ENCODE data around the gene CCDC171.
"Not testable (repeated sequence)": the region's sequence is repeated elsewhere in the genome, so short reads cannot be mapped to it uniquely, and the experiment has no call there.

The CCDC171 gene

DNA sequence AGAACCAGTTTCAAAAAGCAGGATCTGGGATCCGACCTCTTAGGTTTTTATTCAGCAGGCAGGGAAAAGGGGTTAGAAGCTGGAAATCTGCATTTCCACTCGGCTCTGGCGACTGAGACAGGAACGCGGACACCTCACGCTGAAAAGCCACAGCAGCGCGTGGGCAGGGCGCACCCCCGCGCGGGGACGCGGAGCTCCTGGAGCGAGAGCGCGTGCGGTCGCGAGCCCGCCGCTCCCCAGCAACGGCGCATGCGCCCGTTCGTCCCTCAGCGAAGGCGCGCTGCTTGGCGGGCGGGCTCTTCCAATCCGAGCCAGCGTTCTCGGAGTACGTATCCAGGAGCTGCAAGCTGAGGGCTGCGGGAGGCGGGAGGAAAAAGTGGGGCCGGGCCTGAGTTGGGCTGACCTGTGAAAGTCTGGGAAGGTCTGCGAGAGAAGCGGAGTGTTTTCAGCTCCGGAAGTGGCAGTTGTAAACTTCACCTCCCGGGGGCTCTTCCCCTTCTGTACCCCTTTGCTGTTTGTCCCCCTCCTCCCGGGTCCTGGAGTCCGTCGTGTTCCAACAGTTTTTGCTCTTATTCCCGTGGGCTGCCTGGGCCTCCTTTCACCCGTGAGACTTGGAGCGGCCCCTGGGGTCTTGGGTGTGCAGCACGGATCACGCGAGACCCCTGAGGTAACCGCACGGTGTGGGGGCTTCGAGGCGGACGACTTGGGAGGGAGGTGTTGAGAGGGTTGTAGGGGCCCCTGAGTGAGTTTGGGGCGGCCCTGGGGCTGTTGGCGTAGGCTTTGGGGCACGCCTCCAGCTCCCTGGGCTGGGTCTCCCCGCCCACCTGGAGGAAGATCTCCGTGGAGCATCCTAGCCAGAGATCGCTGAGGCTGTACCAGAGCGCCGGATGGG is at the start of gene CCDC171:
Gene CCDC171, plus strand, starts transcription at position 408 of the 892 bp plus-strand sequence. CDS start 11,046 bp downstream, outside the sequence.
- peak; percentile 98 for DNase-seq (ENCODE audit: low spot score)

DNA sequence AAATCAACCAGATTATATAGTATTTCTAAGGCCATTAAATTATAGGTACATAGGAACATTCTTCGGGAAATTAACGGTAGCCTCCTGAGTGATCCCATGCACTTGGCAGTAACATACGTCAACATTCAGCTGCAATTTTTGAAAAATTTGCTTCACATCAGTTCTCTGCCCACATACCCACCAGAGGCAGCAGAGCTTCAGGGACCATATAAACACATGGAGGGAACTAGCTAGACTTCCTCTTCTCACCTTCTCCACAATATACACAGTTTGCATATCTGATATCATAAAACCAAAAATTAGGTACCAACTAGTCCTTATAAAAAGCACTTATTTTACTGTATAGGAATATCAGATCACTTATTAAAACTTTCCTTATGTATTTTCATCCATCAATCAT is 46.9 kb upstream of the CCDC171 start:
- no peak for DNase-seq (ENCODE audit: low spot score)

DNA sequence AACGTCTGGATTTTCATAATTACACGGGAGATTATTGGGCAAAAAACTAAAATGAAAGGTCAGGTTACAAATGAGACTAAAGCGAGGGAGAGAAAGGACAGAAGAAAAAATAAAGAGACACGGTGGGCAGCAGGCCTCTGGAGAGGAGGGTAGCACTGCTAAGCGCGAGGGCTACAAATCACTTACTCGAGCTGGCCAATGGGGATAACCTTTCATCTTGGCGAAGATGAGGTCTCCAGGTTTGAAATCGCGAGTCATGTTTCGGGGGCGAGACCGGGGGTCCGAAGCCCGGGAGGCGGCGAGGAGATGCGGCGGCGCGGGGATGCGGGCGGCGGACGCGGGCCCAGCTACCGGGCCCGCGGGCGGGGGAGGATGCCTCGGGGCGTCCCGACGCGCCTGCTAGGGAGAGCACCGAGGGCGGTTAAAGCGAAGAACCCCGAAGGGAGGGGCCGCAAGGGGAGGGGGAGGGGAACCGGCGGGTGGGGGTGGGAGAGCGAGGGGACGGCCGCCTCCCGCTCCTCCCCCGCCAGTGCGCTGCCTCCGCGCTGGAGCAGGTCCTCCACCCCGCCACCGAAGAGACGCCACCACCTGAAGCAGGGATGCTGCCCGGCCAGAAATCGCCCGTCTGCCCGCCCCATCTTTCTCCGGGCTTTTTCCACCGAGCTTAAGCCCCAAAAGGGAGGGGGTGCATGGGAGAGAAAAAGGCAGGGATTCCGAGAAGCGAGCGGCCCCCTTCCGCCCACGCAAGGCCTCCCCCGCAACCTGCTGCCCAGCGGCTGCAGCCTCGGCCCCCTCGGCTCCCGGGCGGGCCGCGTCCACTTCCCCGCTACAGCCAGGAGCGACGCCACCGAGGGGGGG is 42.7 kb upstream of the CCDC171 start:
- DNase-seq (ENCODE audit: low spot score): peak; percentile 41

DNA sequence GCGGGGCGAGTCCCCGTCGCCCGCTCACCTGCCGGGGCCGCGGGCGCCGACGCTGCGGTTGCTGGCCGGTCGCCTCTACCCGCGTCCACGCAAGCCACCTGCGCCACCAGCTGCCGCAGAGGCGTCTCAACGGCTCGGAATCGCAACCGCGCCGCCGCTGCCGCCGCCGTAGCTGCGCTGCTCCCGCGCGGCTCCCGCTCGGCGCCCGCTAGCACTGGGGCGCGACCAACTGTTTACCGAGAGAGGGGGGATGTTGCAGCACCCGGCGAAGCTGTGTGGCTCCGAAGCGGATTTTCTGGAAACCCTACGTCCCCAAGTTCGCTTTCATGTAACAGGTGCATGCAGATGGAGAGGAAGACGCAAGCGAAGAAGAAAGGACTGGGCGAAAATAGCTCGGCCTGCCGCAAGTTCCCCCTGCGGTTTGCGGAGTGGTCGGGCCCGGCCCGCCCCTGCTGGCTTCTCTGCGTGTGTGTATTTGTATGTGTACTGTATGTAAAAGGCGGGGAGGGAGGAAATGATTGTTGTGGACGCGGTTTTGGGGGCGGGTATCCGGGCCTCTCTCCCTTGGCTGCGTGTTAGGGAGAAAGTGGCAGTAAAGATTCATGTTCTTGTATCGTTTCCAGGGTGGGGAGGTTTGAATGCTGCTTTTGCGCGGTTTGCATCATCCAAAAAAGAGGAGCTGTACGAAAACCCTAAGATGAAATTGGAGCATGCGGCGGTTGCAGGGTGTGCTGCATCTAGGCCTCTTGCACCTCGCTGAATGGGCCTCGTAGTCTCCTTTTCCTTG is 41.9 kb upstream of the CCDC171 start, which contains the start of gene PSIP1:
Gene PSIP1, minus strand, starts transcription at position 182 of the 787 bp plus-strand sequence. CDS start 782 bp downstream, outside the sequence.
- peak; percentile 69 for DNase-seq (ENCODE audit: low spot score)

DNA sequence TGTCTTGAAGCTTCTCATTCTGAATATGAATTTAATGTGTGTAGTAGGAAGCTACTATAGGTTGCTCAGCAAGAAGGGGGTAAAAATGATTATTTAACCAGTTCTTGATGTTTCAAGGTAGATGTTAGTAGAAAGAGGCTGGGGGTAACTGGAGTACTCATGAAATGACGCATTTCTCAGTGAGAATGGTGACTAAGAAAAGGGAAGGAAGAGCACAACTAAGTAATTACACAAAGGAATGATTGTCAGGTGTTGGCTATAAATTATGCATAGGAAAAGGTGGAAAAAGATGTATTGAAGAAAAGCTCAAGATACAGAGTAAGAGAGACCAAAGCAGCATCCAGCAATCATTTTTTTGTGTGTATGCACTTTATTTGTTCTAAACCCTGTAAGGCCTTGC is 40.6 kb upstream of the CCDC171 start:
- DNase-seq (ENCODE audit: low spot score): no peak

DNA sequence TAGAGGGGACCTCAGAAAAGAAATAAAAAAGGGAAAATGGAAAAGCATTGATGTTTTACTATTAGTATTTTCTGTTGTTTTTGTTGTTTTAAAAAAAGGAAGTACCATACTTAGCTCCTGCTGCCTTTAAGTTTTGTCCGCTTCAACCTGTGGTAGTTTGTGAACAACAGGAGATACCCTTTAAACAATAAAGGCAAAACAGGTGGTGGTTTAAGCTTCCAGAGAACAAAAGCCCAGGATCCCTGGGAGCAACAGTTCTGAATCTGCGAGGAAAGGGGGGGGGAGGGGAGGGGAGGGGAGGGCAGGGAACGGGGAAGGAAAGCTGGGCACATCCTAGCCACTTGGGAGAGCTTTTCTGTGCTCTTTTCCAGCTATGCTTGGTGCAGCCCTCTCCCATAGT is 40.0 kb upstream of the CCDC171 start:
- DNase-seq (ENCODE audit: low spot score): no peak

DNA sequence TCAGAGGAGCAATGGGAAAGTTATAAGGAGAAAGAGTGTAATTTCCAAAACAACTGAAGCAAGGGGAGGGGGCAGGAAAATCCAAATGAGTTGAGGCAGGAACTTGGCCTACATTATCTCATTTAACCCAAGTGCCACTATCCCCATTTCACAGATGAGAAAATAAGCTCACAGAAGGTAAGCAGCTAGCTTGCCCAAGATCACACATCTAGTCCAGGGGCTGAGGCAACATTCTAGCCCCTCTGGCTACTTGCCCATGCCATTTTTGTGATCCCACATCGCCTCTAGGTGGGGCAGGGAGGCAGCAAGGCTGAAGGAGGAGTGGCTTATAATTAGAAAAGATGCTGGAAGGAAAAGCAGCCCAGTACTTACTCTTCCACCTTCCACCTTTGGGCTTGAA is 39.5 kb upstream of the CCDC171 start:
- no peak for DNase-seq (ENCODE audit: low spot score)

DNA sequence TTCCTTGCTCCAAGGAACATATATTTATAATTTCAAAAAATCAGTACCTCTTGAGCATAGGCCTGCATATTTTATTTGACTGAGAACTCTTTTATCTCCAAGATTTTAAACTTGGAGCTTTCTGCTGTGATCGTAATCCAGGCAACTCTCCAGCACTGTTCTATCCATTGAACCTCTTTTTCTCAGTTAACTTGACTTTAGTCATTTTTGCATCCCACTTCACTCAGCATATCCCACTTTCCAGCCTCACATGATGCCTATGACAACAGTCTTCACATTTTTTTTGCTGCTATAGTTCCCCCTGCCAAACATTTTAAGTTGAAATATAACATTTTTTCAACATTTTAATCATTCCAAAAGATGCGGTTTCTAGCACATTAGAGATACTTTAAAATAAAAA is 33.0 kb upstream of the CCDC171 start:
- no peak for DNase-seq (ENCODE audit: low spot score)

DNA sequence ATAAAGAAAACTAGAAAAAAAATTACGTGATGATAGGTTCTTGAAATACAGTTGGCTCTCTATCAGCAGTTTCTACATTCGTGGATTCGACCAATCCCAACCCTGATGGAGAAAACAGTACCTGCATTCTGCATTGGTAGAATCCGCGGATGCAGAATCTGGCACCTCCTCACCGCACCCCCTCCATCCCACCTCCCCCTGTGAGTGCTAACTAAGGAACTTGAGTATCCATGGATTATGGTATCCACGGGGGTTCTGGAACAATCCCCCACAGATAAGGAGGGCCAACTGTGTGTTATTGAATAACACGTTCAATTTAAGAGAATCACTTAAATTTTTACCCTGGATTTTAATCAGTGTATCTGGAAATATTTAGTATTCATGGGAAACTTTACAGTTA is 31.6 kb upstream of the CCDC171 start:
- DNase-seq (ENCODE audit: low spot score): no peak

DNA sequence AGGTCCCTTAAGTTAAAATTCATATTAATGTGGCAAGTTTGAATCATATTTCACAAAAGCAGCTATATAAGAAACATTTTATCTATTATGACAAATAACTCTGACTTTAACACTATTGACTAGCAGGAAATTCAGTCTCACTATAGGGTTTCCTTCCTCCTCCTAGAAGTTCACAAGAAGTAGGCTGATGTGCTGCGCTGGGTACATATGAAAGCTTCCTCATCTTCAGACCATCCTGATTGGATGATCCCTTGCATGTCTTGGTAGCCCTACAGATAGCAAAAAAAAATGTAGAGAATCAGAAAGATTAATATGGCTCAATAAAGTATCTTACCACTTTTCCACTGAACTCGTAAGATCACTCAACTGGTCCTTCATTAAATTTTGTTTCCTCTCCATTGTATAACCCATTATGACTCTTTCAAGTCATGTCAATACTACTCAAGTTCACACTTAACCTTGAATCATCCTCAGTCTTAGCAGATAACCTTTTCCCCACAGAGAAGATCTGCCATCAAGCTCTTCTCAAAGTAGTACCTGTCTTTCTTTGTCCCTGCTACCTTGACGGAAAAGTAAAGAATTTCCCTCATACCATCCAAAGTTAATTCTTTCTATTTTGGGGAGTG is 30.6 kb upstream of the CCDC171 start:
- DNase-seq (ENCODE audit: low spot score): no peak

DNA sequence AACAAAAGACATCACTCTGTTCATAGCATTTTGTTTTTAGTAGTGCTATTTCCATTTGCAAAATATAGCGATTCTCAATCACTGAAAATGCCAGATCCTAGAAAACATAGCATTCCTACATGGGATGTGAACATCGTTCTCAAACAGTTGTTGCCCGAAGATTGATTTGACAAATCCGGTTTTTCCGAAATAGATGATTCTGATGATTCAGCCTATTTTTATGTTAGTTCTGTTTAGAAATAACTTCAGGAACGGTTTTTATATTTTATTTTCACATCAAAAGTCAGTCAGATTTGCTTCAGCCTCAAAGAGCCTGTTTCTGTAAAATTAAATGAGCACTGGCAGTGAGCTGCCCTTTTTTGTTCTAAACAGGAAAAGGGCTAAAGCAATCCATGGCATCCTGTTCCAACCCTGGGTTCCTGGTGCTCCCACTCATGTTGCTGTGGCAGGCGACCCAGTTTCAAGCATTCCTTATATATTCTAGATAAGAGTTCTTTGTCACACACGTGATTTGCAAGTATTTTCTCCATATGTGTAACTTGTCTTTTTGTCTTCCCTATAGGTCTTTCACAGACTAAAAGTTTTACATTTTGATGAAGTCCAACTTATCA is 27.9 kb upstream of the CCDC171 start:
- DNase-seq (ENCODE audit: low spot score): no peak

DNA sequence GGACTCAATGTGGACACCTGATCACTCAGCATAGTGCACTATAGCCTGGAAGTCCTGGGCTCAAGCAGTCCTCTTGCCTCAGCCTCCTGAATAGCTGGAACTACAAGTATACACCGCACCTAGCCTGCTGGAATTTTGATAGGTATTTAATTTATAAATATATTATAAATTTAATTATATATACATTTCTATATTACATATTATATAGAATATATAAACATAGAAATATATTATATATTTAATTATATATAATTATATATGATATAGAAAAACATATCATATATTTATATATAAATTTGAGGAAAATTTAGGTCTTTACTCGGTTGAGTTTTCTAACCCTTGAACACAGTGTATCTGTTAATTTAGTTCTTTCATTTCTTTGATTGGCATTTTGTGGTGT is 26.9 kb upstream of the CCDC171 start:
- no peak for DNase-seq (ENCODE audit: low spot score)

DNA sequence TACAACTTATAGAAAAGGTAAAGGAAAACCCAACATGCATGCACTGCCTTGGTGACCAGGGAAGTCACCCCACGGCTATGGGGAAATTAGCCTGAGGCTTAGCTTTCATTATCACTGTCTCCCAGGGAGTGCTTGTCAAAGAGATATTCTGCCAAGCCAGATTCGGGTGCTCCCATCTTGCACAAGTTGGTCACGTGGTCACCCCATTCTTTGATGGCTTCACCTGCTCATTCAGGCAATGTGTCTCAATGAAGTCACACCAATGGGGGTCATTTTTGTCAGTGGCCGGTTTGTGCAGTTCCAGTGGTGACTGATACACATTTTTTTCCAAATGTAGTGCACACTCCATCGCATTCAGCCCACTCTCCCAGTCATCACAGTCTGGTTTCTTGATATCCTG is 25.8 kb upstream of the CCDC171 start:
- not testable (repeated sequence) for DNase-seq (ENCODE audit: low spot score)

DNA sequence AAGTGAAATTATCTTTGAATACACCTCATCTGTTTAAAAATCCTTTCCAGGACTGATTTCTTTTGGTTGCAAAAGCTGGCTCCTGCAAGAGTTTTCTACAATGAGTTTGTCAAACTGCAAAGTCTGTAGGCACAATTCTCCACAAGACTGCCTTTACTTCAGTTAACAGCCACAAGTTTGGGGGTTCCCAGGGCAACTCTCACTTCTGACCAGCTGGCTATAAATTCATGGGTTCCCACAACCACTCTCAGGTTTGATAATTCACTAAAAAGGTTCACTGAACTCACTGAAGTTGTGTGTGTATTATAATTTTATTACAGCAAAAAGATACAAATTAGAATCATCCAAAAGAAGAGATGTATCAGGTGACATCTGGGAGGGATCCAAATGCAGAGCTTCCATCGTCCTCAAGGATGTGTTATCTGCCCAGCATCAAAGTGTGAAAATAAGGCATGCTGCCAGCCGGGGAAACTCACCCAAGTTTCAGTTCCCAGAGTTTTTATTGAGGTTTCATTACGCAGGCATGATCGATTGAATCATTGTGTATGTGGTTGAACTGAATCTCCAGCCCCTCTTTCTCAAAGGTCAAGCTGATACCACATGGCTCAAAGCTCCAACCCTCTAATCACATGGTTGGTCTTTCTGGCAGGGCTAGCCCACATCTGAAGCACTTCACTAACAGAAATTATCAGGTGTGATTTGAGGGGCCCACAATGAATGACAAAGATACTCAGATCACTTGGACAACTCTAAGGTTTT is 23.1 kb upstream of the CCDC171 start:
- DNase-seq (ENCODE audit: low spot score): no peak

DNA sequence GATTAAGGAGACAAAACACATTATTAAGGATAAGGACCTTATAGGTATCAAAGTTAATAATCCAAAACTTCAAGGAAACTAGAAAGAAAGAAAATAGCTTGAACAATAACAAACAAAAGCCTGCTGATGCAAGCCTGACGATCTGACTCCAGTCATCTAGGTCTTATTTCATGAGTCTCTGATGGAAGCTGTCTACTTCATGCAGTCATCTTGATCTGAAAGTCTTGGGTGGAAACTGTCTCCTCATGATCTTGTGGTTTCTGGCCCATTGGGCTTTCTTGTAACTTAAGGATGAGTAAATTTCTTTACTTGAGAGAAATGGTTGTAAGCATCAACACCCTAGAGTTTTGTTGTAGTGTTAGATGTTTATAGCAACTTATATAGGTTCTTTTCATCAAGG is 21.5 kb upstream of the CCDC171 start:
- DNase-seq (ENCODE audit: low spot score): no peak

DNA sequence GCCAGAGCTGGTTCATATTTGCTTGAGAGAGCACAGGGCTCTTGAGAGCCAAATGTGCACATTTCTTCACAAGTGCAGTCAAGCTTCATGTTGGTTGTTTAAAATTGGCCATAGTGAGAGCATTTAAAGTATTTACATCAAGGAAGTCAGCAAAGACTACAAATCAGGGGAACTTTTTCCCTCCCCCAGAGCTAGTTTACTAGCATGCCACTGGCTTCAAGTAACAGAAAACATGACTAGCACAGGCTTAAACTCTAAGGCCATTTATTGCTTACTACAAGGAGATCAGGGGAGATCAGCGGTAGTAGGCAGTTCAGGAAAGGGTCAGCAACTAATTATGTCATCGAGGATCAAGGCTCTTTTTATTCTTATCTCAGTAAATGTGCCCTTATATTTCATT is 11.0 kb upstream of the CCDC171 start:
- no peak for DNase-seq (ENCODE audit: low spot score)

DNA sequence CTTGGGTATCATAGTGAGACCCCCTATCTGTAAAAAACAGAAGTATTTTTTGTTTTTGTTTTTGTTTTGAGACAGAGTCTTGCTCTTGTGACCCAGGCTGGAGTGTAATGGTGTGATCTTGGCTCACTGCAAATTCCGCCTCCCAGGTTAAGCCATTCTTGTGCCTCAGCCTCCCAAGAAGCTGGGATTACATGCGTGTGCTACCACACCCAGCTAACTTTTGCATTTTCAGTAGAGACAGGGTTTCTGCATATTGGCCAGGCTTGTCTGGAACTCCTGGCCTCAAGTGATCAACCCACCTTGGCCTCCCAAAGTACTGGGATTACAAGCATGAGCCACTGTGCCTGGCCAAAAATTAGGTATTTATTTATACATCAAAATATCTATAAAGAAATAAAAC is 10.2 kb upstream of the CCDC171 start:
- no peak for DNase-seq (ENCODE audit: low spot score)

DNA sequence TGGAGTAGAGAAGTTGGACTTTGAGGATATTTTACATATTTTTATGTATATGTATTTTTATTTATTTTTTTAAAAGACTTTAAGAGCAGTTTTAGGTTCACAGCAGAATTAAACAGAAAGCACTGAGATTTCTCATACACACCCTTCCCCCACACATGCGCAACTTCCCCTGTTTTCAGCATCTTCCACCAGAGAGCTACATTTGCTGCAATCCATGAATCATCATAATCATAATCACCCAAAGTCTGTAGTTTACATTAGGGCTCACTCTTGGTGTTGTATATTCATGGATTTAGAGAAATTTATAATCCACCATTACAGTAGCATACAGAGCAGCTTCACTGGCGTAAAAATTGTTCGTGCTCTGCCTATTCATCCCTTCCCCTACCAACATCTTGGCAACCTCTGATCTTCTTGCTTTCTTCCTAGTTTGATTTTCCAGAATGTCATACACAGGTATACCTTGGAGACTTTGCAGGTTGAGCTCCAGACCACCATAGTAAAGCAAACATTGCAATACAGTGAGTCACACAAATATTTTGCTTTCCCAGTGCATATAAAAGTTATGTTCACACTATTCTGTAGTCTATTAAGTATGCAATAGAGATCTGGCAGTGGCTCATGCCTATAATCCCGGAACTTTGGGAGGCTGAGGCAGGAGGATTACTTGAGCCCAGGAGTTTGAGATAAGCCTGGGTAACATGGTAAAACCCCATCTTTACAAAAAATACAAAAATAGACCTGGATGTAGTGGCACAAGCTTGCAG is 9.6 kb upstream of the CCDC171 start:
- no peak for DNase-seq (ENCODE audit: low spot score)

DNA sequence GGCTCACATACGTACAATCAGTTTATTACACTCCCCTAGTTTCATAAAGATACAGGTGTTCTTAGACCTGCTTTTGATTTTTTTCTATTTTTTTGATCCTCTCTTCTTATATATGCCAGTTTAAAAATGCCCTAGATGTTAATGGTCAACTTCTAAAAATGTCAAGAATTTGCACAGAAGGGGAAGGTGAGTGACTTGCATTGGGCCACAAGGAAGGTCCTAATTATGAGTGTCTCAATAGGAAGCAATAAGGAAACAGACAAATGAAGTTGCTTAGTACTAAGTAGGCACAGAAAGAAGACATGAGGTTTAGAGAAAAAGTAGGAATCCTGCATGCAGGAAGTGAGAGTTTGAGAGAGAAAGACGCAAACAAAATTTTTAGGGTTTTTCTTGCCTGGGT is 3.2 kb upstream of the CCDC171 start:
- no peak for DNase-seq (ENCODE audit: low spot score)

DNA sequence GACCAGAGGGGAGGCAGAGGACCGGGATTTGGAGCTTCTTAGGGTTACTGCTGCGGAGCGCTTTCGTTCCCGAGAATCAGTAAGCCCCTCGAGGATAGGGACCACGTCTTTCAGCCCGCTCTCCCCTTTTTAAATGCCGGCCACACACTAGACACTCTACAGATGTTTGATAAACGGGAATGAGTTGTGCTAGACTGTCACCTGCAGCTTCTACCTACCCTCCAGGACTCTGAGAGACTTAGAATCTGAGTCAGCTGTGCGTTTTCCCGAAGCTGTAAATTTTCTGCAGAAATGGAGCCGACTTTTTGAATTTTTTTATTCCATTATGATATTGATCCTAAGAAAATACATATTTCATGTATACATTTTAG is 670 bp downstream of the CCDC171 start:
- DNase-seq (ENCODE audit: low spot score): no peak

Data from hepatic stellate cell (primary cell).